ENCODE data around the gene FAM169A.

DNA sequence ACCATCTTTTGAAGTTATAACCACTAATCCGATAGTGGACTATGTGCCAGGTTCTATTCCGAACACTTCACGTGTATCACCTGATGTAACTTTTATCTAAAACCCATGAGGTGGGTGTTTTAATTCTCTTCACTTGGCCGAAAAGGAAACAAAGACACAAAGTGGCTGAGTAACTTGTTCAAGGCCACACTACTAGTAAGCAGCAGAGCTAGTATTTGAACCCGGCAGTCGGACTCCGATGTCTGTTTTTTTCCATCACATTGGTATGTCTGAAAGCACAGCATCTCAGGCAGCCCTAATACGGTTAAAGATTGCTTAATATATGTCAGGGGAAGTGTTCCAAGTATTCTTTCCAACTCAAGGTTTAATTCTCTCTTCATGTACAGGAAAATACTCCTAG, 16.2 kb downstream of the FAM169A start:
- TF ChIP-seq POLR2A (IDR thresholded peaks at IDR 0.05) (no peak), CTCF (IDR thresholded peaks at IDR 0.05) (no peak)
